ENCODE data around the gene CTNNBIP1. TPM values are rescaled to one million over a fixed set of nuclear protein-coding genes. Genes with fewer than 3 reads are reported as not detected.

Gene CTNNBIP1
- total and polyA plus RNA-seq, 7 donors: 9.2 to 20.3 (median 18.2) TPM

- H3K9me3 ChIP-seq: no peaks in the 10 kb centered on the region
- TF ChIP-seq EP300 (IDR thresholded peaks at IDR 0.05) (no peak), POLR2A (IDR thresholded peaks at IDR 0.05) (no peak), POLR2AphosphoS5 (IDR thresholded peaks at IDR 0.05) (no peak), CTCF (IDR thresholded peaks at IDR 0.05) (no peak)
- H3K36me3 ChIP-seq: peaks cover 0 to 35% (median 4%) of the 10 kb centered on the region in 4 donors
- H3K27ac ChIP-seq: no peak overlapping the region
- H3K4me3 ChIP-seq: no peak overlapping the region
- WGBS, 2 donors: 66 to 88% methylated on average over 13 of the region's 13 CpGs
- no peak for DNase-seq
- H3K27me3 ChIP-seq: no peaks in the 10 kb centered on the region
- peaks cover 0 to 7% (median 1%) of the 10 kb centered on the region in 4 donors for H3K4me1 ChIP-seq
- intact Hi-C loops (cut with DNase I): loop anchor here (5.0 kb wide), 3 partner anchors 48 to 168 kb away; partner anchors contain the start of gene CLSTN1
These were observed 40.2 kb downstream of the CTNNBIP1 start for GRCh38 chr1:9869831-9870251.

- Histone ChIP-seq H3K27ac (no peak overlapping the region), H3K9me3 (no peaks in the 10 kb centered on the region), H3K4me3 (no peak overlapping the region), H3K4me1 (peaks cover 0 to 7% (median 0%) of the 10 kb centered on the region in 4 donors), H3K36me3 (peaks cover 0 to 35% (median 4%) of the 10 kb centered on the region in 4 donors), H3K27me3 (no peaks in the 10 kb centered on the region)
- intact Hi-C loops (cut with DNase I): loop anchor here (5.0 kb wide), 3 partner anchors 46 to 166 kb away; partner anchors contain the start of gene CLSTN1
- no peak for DNase-seq
- TF ChIP-seq POLR2A (IDR thresholded peaks at IDR 0.05): no peak
- TF ChIP-seq EP300 (IDR thresholded peaks at IDR 0.05): no peak
- TF ChIP-seq CTCF (IDR thresholded peaks at IDR 0.05): no peak
- no peak for TF ChIP-seq POLR2AphosphoS5 (IDR thresholded peaks at IDR 0.05)
- 75 to 78% methylated on average over 3 of the region's 3 CpGs for WGBS, 2 donors
These were observed 41.9 kb downstream of the CTNNBIP1 start for GRCh38 chr1:9868244-9868590.

DNA sequence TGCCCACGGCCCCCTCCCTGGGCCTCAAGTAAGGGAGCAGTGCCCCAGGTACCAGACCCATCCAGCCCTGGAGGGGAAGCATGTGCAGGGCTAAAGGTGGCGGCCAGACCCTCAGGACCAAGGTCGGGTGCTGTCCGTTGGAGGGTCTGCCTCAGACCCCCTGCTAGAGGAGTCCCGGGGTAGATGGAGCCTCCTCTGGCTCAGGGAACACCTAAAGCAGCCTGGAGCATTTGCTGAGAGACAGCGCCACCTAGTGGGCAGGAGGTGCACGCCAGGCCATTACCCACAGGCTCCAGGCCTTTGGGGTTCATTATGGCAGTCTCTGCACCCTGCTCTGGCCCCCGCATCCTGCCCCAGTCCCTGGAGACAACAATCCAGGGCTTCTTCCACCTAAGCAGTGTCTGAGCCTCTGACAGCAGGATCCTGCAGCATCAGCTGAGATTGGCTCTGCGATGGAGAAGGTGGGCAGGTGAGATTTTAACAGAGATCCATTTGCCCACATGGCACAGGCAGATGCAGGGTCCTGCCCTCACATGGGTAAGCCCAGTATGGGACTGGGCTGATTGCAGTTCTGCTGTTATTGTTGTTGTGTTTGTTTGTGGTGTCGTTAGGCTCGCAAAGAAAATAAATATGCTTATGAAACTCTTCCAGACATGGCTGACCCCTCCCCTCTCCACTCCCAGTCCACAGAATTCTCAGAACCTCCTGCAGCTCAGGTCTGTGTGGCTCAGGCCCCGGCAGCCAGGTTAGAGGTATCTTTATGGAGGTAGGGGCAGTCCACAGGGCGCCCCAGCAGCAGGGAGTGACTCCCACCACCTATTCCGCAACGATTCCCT, 42.4 kb downstream of the CTNNBIP1 start:
- TF ChIP-seq CTCF (IDR thresholded peaks at IDR 0.05): peak; percentile 90 to 99 (median 97)
- no peak for TF ChIP-seq POLR2A (IDR thresholded peaks at IDR 0.05)
- DNase-seq: peak; percentile 89
- 46 to 52% methylated on average over 15 of the region's 15 CpGs for whole genome bisulfite sequencing, 2 donors
- H3K4me3 ChIP-seq: no peak overlapping the region
- peaks cover 0 to 38% (median 4%) of the 10 kb centered on the region in 4 donors for H3K36me3 ChIP-seq
- intact Hi-C loops (cut with DNase I): loop anchor here (1.0 to 5.0 kb wide), 5 partner anchors 45 to 240 kb away; partner anchors contain the start of gene CLSTN1
- H3K27ac ChIP-seq: no peak overlapping the region
- H3K9me3 ChIP-seq: no peaks in the 10 kb centered on the region
- H3K4me1 ChIP-seq: peaks cover 0 to 7% (median 0%) of the 10 kb centered on the region in 4 donors
- H3K27me3 ChIP-seq: no peaks in the 10 kb centered on the region

GRCh38 chr1:9866836-9867235, 43.2 kb downstream of the CTNNBIP1 start:
- Histone ChIP-seq H3K36me3 (peaks cover 0 to 38% (median 4%) of the 10 kb centered on the region in 4 donors), H3K4me3 (no peak overlapping the region), H3K27me3 (no peaks in the 10 kb centered on the region), H3K4me1 (peaks cover 0 to 7% (median 0%) of the 10 kb centered on the region in 4 donors), H3K27ac (no peak overlapping the region), H3K9me3 (no peaks in the 10 kb centered on the region)
- TF ChIP-seq POLR2AphosphoS5 (IDR thresholded peaks at IDR 0.05) (no peak), CTCF (IDR thresholded peaks at IDR 0.05) (no peak), EP300 (IDR thresholded peaks at IDR 0.05) (no peak), POLR2A (IDR thresholded peaks at IDR 0.05) (no peak)
- no peak for DNase-seq
- intact Hi-C loops (cut with DNase I): loop anchor here (1.0 to 5.0 kb wide), 5 partner anchors 45 to 240 kb away; partner anchors contain the start of gene CLSTN1
- WGBS, 2 donors: 92% methylated on average over 6 of the region's 6 CpGs

All from sigmoid colon (tissue), 7 donors.